Type B pancreatic cell (in vitro differentiated cells): ENCODE measurements around the gene PLP2. TPM values are rescaled to one million over a fixed set of nuclear protein-coding genes. Genes with fewer than 3 reads are reported as not detected.
"Not testable (repeated sequence)": the region's sequence is repeated elsewhere in the genome, so short reads cannot be mapped to it uniquely, and the experiment has no call there.

Experiments
- DNase-seq: peaks from one replicate; pipeline ENCODE4 v3.0.0; 2021; ENCODE audit warnings: mixed read lengths; ENCODE audit not compliant: unreplicated experiment; ENCODE audit errors: extremely low spot score
- H3K27ac Mint-ChIP-seq: 2 replicates; pipeline ENCODE4 v1.8.0; 2021; ENCODE audit warnings: mild to moderate bottlenecking, mixed read lengths
- H3K27me3 Mint-ChIP-seq: 2 replicates; pipeline ENCODE4 v1.8.0; 2021; ENCODE audit warnings: mixed read lengths
- H3K36me3 Mint-ChIP-seq: 2 replicates; pipeline ENCODE4 v1.8.0; 2021; ENCODE audit warnings: mixed read lengths
- H3K4me1 Mint-ChIP-seq: one replicate; pipeline ENCODE4 v1.8.0; 2021; ENCODE audit warnings: mixed read lengths; ENCODE audit not compliant: unreplicated experiment
- H3K4me3 Mint-ChIP-seq: 2 replicates; pipeline ENCODE4 v1.8.0; 2021; ENCODE audit warnings: mild to moderate bottlenecking, mixed read lengths
- H3K9me3 Mint-ChIP-seq: 2 replicates; pipeline ENCODE4 v1.8.0; 2021; ENCODE audit warnings: mixed read lengths
- CTCF ChIP-seq: fragments of 200-600 bp; sonication (generic); conservative IDR thresholded peaks from 2 replicates; pipeline ENCODE4 v1.5.0; 2021; ENCODE audit warnings: antibody characterized with exemption, mild to moderate bottlenecking
- long read RNA-seq: library from polyadenylated mRNA; unstranded; transcript quantifications from one replicate; pipeline ENCODE4 v2.0.0, GENCODE V29; 2020
- total RNA-seq: library from RNA; stranded (reverse); gene quantifications from 2 replicates; pipeline ENCODE4 v1.2.1, GENCODE V29; 2021; ENCODE audit warnings: low replicate concordance

The PLP2 gene
- 25.7 and 28.2 TPM in 2 replicates for total RNA-seq
- long read RNA-seq, partial matches to known transcripts = 0 of 3 reads
- long read RNA-seq, other reads (novel, unspliced or antisense) = 0 of 3 reads

- H3K9me3 Mint-ChIP-seq = no peaks in the 10 kb centered on the region
- no peak for DNase-seq
These were observed at the start of gene PLP2 for GRCh38 chrX:49171752-49172279. Gene PLP2, plus strand, starts transcription at chrX:49171898. Its CDS starts 103 bp downstream, at chrX:49172001.

GRCh38 chrX:49122499-49122898, 49.2 kb upstream of the PLP2 start:
- Mint-ChIP-seq H3K4me1 (peaks cover 9% of the 10 kb centered on the region), H3K36me3 (peaks cover 12% of the 10 kb centered on the region), H3K9me3 (no peaks in the 10 kb centered on the region), H3K4me3 (peak overlapping the region; percentile 97), H3K27me3 (no peaks in the 10 kb centered on the region), H3K27ac (no peak overlapping the region)
- no peak for DNase-seq
- TF ChIP-seq CTCF = no peak

More at GRCh38 chrX:49171752-49172279, at the start of gene PLP2:
- peaks cover 17% of the 10 kb centered on the region for H3K27me3 Mint-ChIP-seq
- H3K36me3 Mint-ChIP-seq = no peaks in the 10 kb centered on the region
- peak within 1 kb of the TSS; percentile 83 for H3K4me3 Mint-ChIP-seq
- no peak within 1 kb of the TSS for H3K27ac Mint-ChIP-seq
- H3K4me1 Mint-ChIP-seq = no peaks in the 10 kb centered on the region
- TF ChIP-seq CTCF = no peak

GRCh38 chrX:49127742-49128258, 43.9 kb upstream of the PLP2 start:
- DNase-seq, H3K4me1 Mint-ChIP-seq, H3K9me3 Mint-ChIP-seq, H3K4me3 Mint-ChIP-seq, H3K27me3 Mint-ChIP-seq, H3K27ac Mint-ChIP-seq, H3K36me3 Mint-ChIP-seq: not testable (repeated sequence)

- Mint-ChIP-seq H3K27ac (no peak overlapping the region), H3K36me3 (no peaks in the 10 kb centered on the region), H3K27me3 (no peaks in the 10 kb centered on the region), H3K4me1 (no peaks in the 10 kb centered on the region), H3K4me3 (no peak overlapping the region), H3K9me3 (no peaks in the 10 kb centered on the region)
- DNase-seq = no peak
- no peak for TF ChIP-seq CTCF
These were observed 42.3 kb upstream of the PLP2 start for GRCh38 chrX:49129427-49129826.

- H3K36me3 Mint-ChIP-seq, DNase-seq, H3K27ac Mint-ChIP-seq, H3K9me3 Mint-ChIP-seq, H3K27me3 Mint-ChIP-seq, H3K4me3 Mint-ChIP-seq, H3K4me1 Mint-ChIP-seq: not testable (repeated sequence)
These were observed 39.4 kb upstream of the PLP2 start for GRCh38 chrX:49132275-49132674.

GRCh38 chrX:49133759-49134158, 37.9 kb upstream of the PLP2 start:
- H3K4me3 Mint-ChIP-seq = no peak overlapping the region
- H3K4me1 Mint-ChIP-seq = no peaks in the 10 kb centered on the region
- TF ChIP-seq CTCF = no peak
- peaks cover 4% of the 10 kb centered on the region for H3K9me3 Mint-ChIP-seq
- DNase-seq = no peak
- peaks cover 4% of the 10 kb centered on the region for H3K36me3 Mint-ChIP-seq
- H3K27ac Mint-ChIP-seq = no peak overlapping the region
- H3K27me3 Mint-ChIP-seq = no peaks in the 10 kb centered on the region

GRCh38 chrX:49137492-49137891, 34.2 kb upstream of the PLP2 start:
- no peaks in the 10 kb centered on the region for H3K4me1 Mint-ChIP-seq
- H3K4me3 Mint-ChIP-seq = no peak overlapping the region
- peaks cover 14% of the 10 kb centered on the region for H3K9me3 Mint-ChIP-seq
- no peak for TF ChIP-seq CTCF
- H3K27ac Mint-ChIP-seq = no peak overlapping the region
- H3K27me3 Mint-ChIP-seq = no peaks in the 10 kb centered on the region
- peaks cover 8% of the 10 kb centered on the region for H3K36me3 Mint-ChIP-seq
- DNase-seq = no peak
